OCI-LY3 (cell line): ENCODE results near the gene CASP8AP2.

Experiments
- CTCF ChIP-seq: fragments of 200-600, 300-600 bp; sonication (generic); IDR thresholded peaks from 2 replicates; pipeline ENCODE4 v1.5.1; 2014; ENCODE audit warnings: antibody characterized with exemption, low read length, low read depth
- EZH2phosphoT487 ChIP-seq: fragments of 200-600 bp; shearing (Covaris generic); IDR thresholded peaks from 2 replicates; pipeline ENCODE4 v1.6.1; 2018; ENCODE audit warnings: antibody characterized with exemption, mixed run types, low read depth

GRCh38 chr6:89853068-89853467 lies 23.4 kb downstream of the CASP8AP2 start:
- TF ChIP-seq CTCF: no peak
- TF ChIP-seq EZH2phosphoT487: no peak
